ENCODE measurements around the gene SEMA5A. TPM values are rescaled to one million over a fixed set of nuclear protein-coding genes. Genes with fewer than 3 reads are reported as not detected.

The SEMA5A gene
- polyA plus RNA-seq, 1 donor from 2014 or later = 3.2 TPM

GRCh38 chr5:9157020-9157419, 388.9 kb downstream of the SEMA5A start:
- Histone ChIP-seq H3K9ac (ENCODE audit: low read length) (no peak overlapping the region), H3K4me2 (ENCODE audit: low read length) (no peak overlapping the region), H3K4me3 (ENCODE audit: low read length) (no peak overlapping the region), H4K20me1 (ENCODE audit: insufficient read depth) (no peaks in the 10 kb centered on the region), H2AFZ (ENCODE audit: low read depth, low read length) (no peak overlapping the region), H3K36me3 (ENCODE audit: insufficient read depth, low read length) (no peaks in the 10 kb centered on the region), H3K27ac (ENCODE audit: low read length) (no peak overlapping the region), H3K27me3 (ENCODE audit: insufficient read depth, low read depth, low read length) (no peaks in the 10 kb centered on the region), H3K9me2 (ENCODE audit: insufficient read depth, low read length) (no peaks in the 10 kb centered on the region), H3K79me2 (replicated peaks; ENCODE audit: insufficient read depth, low read length) (no peaks in the 10 kb centered on the region), H3F3A (ENCODE audit: insufficient read depth, low read length, poor library complexity, severe bottlenecking) (no peaks in the 10 kb centered on the region), H3K9me3 (ENCODE audit: low read length) (no peaks in the 10 kb centered on the region)
- TF ChIP-seq EP300 (conservative IDR thresholded peaks at IDR 0.05; ENCODE audit: poor library complexity, severe bottlenecking) (no peak), MXI1 (conservative IDR thresholded peaks at IDR 0.05; ENCODE audit: poor library complexity, severe bottlenecking) (no peak), REST (IDR thresholded peaks at IDR 0.05; ENCODE audit: borderline replicate concordance) (no peak), CTCF (IDR thresholded peaks at IDR 0.05; ENCODE audit: poor library complexity, severe bottlenecking) (no peak), RAD21 (conservative IDR thresholded peaks at IDR 0.05) (no peak), SMC3 (conservative IDR thresholded peaks at IDR 0.05; ENCODE audit: poor library complexity) (no peak), POLR2AphosphoS5 (IDR thresholded peaks at IDR 0.05) (no peak), EZH2 (IDR thresholded peaks at IDR 0.05; ENCODE audit: borderline replicate concordance, insufficient read depth, low read length, poor library complexity, severe bottlenecking) (no peak), TAF1 (IDR thresholded peaks at IDR 0.05; ENCODE audit: low read depth) (no peak)

- H3K9me3 ChIP-seq (ENCODE audit: low read length) = no peaks in the 10 kb centered on the region
- H2AFZ ChIP-seq (ENCODE audit: low read depth, low read length) = no peak overlapping the region
- no peak overlapping the region for H3K4me2 ChIP-seq (ENCODE audit: low read length)
- no peaks in the 10 kb centered on the region for H3F3A ChIP-seq (ENCODE audit: insufficient read depth, low read length, poor library complexity, severe bottlenecking)
- no peaks in the 10 kb centered on the region for H4K20me1 ChIP-seq (ENCODE audit: insufficient read depth)
- H3K36me3 ChIP-seq (ENCODE audit: insufficient read depth, low read length) = no peaks in the 10 kb centered on the region
- no peaks in the 10 kb centered on the region for H3K79me2 ChIP-seq (replicated peaks; ENCODE audit: insufficient read depth, low read length)
- TF ChIP-seq RAD21 (conservative IDR thresholded peaks at IDR 0.05) (peak; percentile 16), POLR2AphosphoS5 (IDR thresholded peaks at IDR 0.05) (no peak)
- no peak overlapping the region for H3K9ac ChIP-seq (ENCODE audit: low read length)
- H3K27ac ChIP-seq (ENCODE audit: low read length) = no peak overlapping the region
- no peaks in the 10 kb centered on the region for H3K9me2 ChIP-seq (ENCODE audit: insufficient read depth, low read length)
- no peaks in the 10 kb centered on the region for H3K27me3 ChIP-seq (ENCODE audit: insufficient read depth, low read depth, low read length)
- no peak overlapping the region for H3K4me3 ChIP-seq (ENCODE audit: low read length)
Observed at GRCh38 chr5:9156282-9156681, 389.6 kb downstream of the SEMA5A start.
